ENCODE data around the gene POLH. TPM values are rescaled to one million over a fixed set of nuclear protein-coding genes. Genes with fewer than 3 reads are reported as not detected.
"Not testable (repeated sequence)": the region's sequence is repeated elsewhere in the genome, so short reads cannot be mapped to it uniquely, and the experiment has no call there.

The POLH gene
- total and polyA plus RNA-seq, 9 of the 15 experiments (the other 6 are each of a cell fraction or from before 2014, with no cell fraction given): 5.8 to 31.6 (median 20.6) TPM

GRCh38 chr6:43557620-43558019 is 18.4 kb upstream of the POLH start:
- H3K9ac ChIP-seq (ENCODE audit: insufficient read depth in 1 of 2, low read depth in 2 of 2, low read length in 2 of 2); intact Hi-C loops (cut with micrococcal nuclease); H3K4me3 ChIP-seq; ATAC-seq; CTCF ChIA-PET (ENCODE audit: low intra/inter-chr PET ratio); H3K4me2 ChIP-seq (ENCODE audit: insufficient read depth, low read length); BruUV-seq (replicated peaks); in situ Hi-C loops (cut with MboI); H3K27me3 ChIP-seq (ENCODE audit: control insufficient read depth in 2 of 2, insufficient read depth in 2 of 2, low read length in 2 of 2); H3K4me1 ChIP-seq (replicated peaks in 1 of 2; ENCODE audit: control insufficient read depth in 2 of 2, insufficient read depth in 2 of 2, low read length in 2 of 2); H3K9me1 ChIP-seq (ENCODE audit: control insufficient read depth, insufficient read depth, low read length); DNase-seq (ENCODE audit: extremely low read depth in 1 of 4, low spot score in 3 of 4); H2AFZ ChIP-seq (ENCODE audit: low read depth, low read length); H3K79me2 ChIP-seq (ENCODE audit: control insufficient read depth, insufficient read depth, low read length); H3K27ac ChIP-seq (ENCODE audit: extremely low read depth, low read depth, low read length); H4K20me1 ChIP-seq (replicated peaks; ENCODE audit: control insufficient read depth, insufficient read depth, low read length); H3K9me3 ChIP-seq (replicated peaks; ENCODE audit: control insufficient read depth, insufficient read depth, low read depth, low read length); FAIRE-seq: not testable (repeated sequence)
- POLR2A ChIA-PET: interaction anchor here (1.7 kb wide), 1 partner anchor 8 kb away, joined by 6 read pairs; no protein-coding TSS in a partner anchor
- 94% methylated on average over 5 of the region's 7 CpGs for WGBS (ENCODE audit: insufficient coverage, low coverage, missing lambda C conversion rate)
- TF ChIP-seq ZBTB40 (IDR thresholded peaks at IDR 0.05) (peak; percentile 83), ZBTB40 (CRISPR knock-in tag; IDR thresholded peaks at IDR 0.05) (peak; percentile 76), ZNF384 (IDR thresholded peaks at IDR 0.05; ENCODE audit: low read depth, low read length) (peak; percentile 72; the same call in 1 of the 2 replicates)
- H3K36me3 ChIP-seq (ENCODE audit: control insufficient read depth, insufficient read depth, low read length): peaks cover 98% of the 10 kb centered on the region
